HepG2 (cell line): Measurements from ENCODE around the gene KRTAP10-2. TPM values are rescaled to one million over a fixed set of nuclear protein-coding genes. Genes with fewer than 3 reads are reported as not detected.
A peak's percentile ranks its signal among the peaks of the same experiment; 100 is the strongest.
"Not testable (repeated sequence)": the region's sequence is repeated elsewhere in the genome, so short reads cannot be mapped to it uniquely, and the experiment has no call there.

Source experiments
- ATAC-seq: fragments of 200-7000 bp; cut with Tn5 transposase; 3 replicates; pipeline ENCODE4 v1.9.1; 2020; ENCODE audit warnings: mild to moderate bottlenecking, moderate library complexity
- BruUV-seq: library from RNA; stranded (reverse); fragments of 400-500 nt; replicated peaks from 2 replicates; lab custom pipeline; 2021; lab: Mats Ljungman, UMichigan
- CTCF ChIA-PET: fragments of 300-600 bp; formaldehyde crosslinking; extraction: SDS; loops from one replicate; lab custom pipeline; 2021; ENCODE audit warnings: low total read pairs, inconsistent platforms, low intra/inter-chr PET ratio; lab: Yijun Ruan, JAX
- POLR2A ChIA-PET: fragments of 350-600 bp; sonication (Branson Sonifier 250); formaldehyde crosslinking; loops from one replicate; lab custom pipeline; 2020; ENCODE audit warnings: antibody characterized with exemption, inconsistent platforms; lab: Yijun Ruan, JAX
- DNase-seq: peaks from one replicate; pipeline ENCODE4 v3.0.0-alpha.2; 2015; ENCODE audit warnings: low spot score
- FAIRE-seq: peaks from 3 replicates; lab custom pipeline; 2011; peaks lifted over from hg19 to GRCh38; lab: Jason Lieb, UNC
- H2AFZ ChIP-seq: one replicate; pipeline ENCODE4 v1.6.1; 2011; ENCODE audit warnings: low read length, inconsistent platforms
- H3K27ac ChIP-seq: fragments of 300-600 bp; 3 replicates; pipeline ENCODE4 v1.8.0; 2011; ENCODE audit warnings: mixed run types, mild to moderate bottlenecking, mixed read lengths, low read length, inconsistent platforms; ENCODE audit not compliant: insufficient read depth; ENCODE audit errors: extremely low read length
- H3K27me3 ChIP-seq, 2 experiments: fragments of 200-600 bp in 1 of 2; 2 replicates in 1 of 2; 3 replicates in 1 of 2; pipeline versions ENCODE4 v1.6.0 to v1.8.0; 2011; ENCODE audit warnings: low read length in 2 of 2, mild to moderate bottlenecking in 2 of 2, moderate library complexity in 2 of 2, inconsistent platforms in 1 of 2; ENCODE audit not compliant: insufficient read depth in 2 of 2, control insufficient read depth in 1 of 2
- H3K36me3 ChIP-seq, 2 experiments: fragments of 200-600 bp in 1 of 2; replicated peaks in 1 of 2; 2 replicates in 1 of 2; 3 replicates in 1 of 2; pipeline versions ENCODE4 v1.5.1 to v1.8.0; 2011; ENCODE audit warnings: low read length in 2 of 2, inconsistent platforms in 1 of 2; ENCODE audit not compliant: insufficient read depth in 2 of 2, control insufficient read depth in 1 of 2
- H3K4me1 ChIP-seq: 2 replicates; pipeline ENCODE4 v1.5.1; 2012; ENCODE audit warnings: low read length, inconsistent platforms; ENCODE audit not compliant: insufficient read depth
- H3K4me2 ChIP-seq: 2 replicates; pipeline ENCODE4 v1.6.0; 2011; ENCODE audit warnings: low read depth, low read length, inconsistent platforms
- H3K4me3 ChIP-seq, 3 experiments: fragments of 200-600 bp in 1 of 3; sonication (generic), shearing (Covaris generic) in 1 of 3; replicated peaks in 1 of 3; 2 replicates each; pipeline ENCODE4 v1.5.1; 2011 to 2016; ENCODE audit warnings: low read length in 3 of 3, inconsistent platforms in 2 of 3, low read depth in 2 of 3, mild to moderate bottlenecking in 2 of 3, control low read depth in 1 of 3, mixed read lengths in 1 of 3; ENCODE audit not compliant: insufficient read depth in 1 of 3
- H3K79me2 ChIP-seq: one replicate; pipeline ENCODE4 v1.6.1; 2011; ENCODE audit warnings: low read length, inconsistent platforms; ENCODE audit not compliant: insufficient read depth
- H3K9ac ChIP-seq: 2 replicates; pipeline ENCODE4 v1.6.0; 2011; ENCODE audit warnings: mild to moderate bottlenecking, low read depth, low read length, inconsistent platforms; ENCODE audit not compliant: insufficient read depth
- H3K9me3 ChIP-seq: 2 replicates; pipeline ENCODE4 v1.5.1; 2012; ENCODE audit warnings: mild to moderate bottlenecking, low read length
- H4K20me1 ChIP-seq: 2 replicates; pipeline ENCODE4 v1.6.0; 2011; ENCODE audit warnings: inconsistent platforms, mild to moderate bottlenecking, low read length, moderate library complexity; ENCODE audit not compliant: insufficient read depth
- AGO1 ChIP-seq: fragments of 200-400 bp; formaldehyde crosslinking; IDR thresholded peaks from 2 replicates; pipeline ENCODE4 v1.6.1; 2017; ENCODE audit warnings: mild to moderate bottlenecking, low read depth, low read length, moderate library complexity; ENCODE audit not compliant: poor library complexity, severe bottlenecking
- ARID4A ChIP-seq: sonication (generic); formaldehyde crosslinking; IDR thresholded peaks from 2 replicates; pipeline ENCODE4 v1.5.0; 2020; ENCODE audit warnings: mild to moderate bottlenecking, missing genetic modification reagents, borderline replicate concordance
- WGBS: methylation state at CpG from one replicate; pipeline ENCODE4 v1.1.6; 2017; ENCODE audit warnings: low lambda C conversion rate; 5-methylcytosine and 5-hydroxymethylcytosine counted together
- in situ Hi-C: cut with HindIII; loops from 2 replicates; pipeline ENCODE4 v1.10.0; 2017; ENCODE audit warnings: low pct_unique_long_range_greater_than_20kb; ENCODE audit not compliant: extremely low pct_ligation_motif_present
- intact Hi-C: fragments of 100-400 bp; cut with micrococcal nuclease; formaldehyde crosslinking; loops from one replicate; pipeline ENCODE4 v1.10.0; 2022; ENCODE audit not compliant: unreplicated experiment
- polyA plus RNA-seq, 8 experiments: library from polyadenylated mRNA; depleted of rRNA in 3 of 8; stranded (reverse) in 7 of 8; unstranded in 1 of 8; fragments of >200 nt; fragmentation: Illumina TruSeq in 4 of 8; extraction: Trizol in 4 of 8; gene quantifications; 2 replicates each; pipeline versions ENCODE4 v1.2.1 to v1.2.3, GENCODE V29; 2011 to 2016; ENCODE audit warnings: low read depth in 4 of 8, missing spikeins in 1 of 8, mixed read lengths in 1 of 8; ENCODE audit not compliant: insufficient read depth in 1 of 8
- total RNA-seq, 5 experiments: library from RNA; depleted of rRNA; stranded (reverse); fragments of >200 nt; fragmentation: Illumina TruSeq; extraction: Trizol; gene quantifications; 2 replicates each; pipeline ENCODE4 v1.2.3, GENCODE V29; 2016; ENCODE audit warnings: low read depth in 1 of 5

The KRTAP10-2 gene
- total and polyA plus RNA-seq, 2 of the 13 experiments (the other 11 are each of a cell fraction or from before 2014, with no cell fraction given), result not detected

- TF ChIP-seq ARID4A (CRISPR knock-in tag), result no peak
Measured at GRCh38 chr21:44503901-44504399, 47.4 kb downstream of the KRTAP10-2 start (continued).

- intact Hi-C loops, H3K27me3 ChIP-seq, BruUV-seq, POLR2A ChIA-PET, CTCF ChIA-PET, H3K9ac ChIP-seq, ATAC-seq, H3K4me2 ChIP-seq, H3K36me3 ChIP-seq, H3K27ac ChIP-seq, H3K9me3 ChIP-seq, DNase-seq, FAIRE-seq, H4K20me1 ChIP-seq, H3K4me3 ChIP-seq, H2AFZ ChIP-seq, in situ Hi-C loops: not testable (repeated sequence)
- 90% methylated on average over 42 of the region's 44 CpGs for WGBS
- peak; percentile 74 for TF ChIP-seq AGO1
- Histone ChIP-seq H3K79me2 (peaks cover 23% of the 10 kb centered on the region), H3K4me1 (peaks cover 39% of the 10 kb centered on the region)
Measured at GRCh38 chr21:44503006-44503889, 48.1 kb downstream of the KRTAP10-2 start.
